Hepatic stellate cell (primary cell): ENCODE results near the gene PSMB11.

Experiments
- DNase-seq: peaks from one replicate; pipeline ENCODE4 v3.0.0; 2011; ENCODE audit warnings: low spot score

The PSMB11 gene

GRCh38 chr14:23060536-23061260 is 18.7 kb downstream of the PSMB11 start:
- no peak for DNase-seq

- DNase-seq: peak; percentile 95
Observed at GRCh38 chr14:23062002-23062401, 20.0 kb downstream of the PSMB11 start.

GRCh38 chr14:23063601-23064000 is 21.6 kb downstream of the PSMB11 start:
- no peak for DNase-seq

GRCh38 chr14:23066368-23066767 is 24.4 kb downstream of the PSMB11 start:
- DNase-seq: no peak

GRCh38 chr14:23066855-23067744 is 25.1 kb downstream of the PSMB11 start:
- DNase-seq: no peak

GRCh38 chr14:23067847-23068788 is 26.1 kb downstream of the PSMB11 start:
- no peak for DNase-seq

- peak; percentile 89 for DNase-seq
Observed at GRCh38 chr14:23068789-23069412, 26.9 kb downstream of the PSMB11 start.

GRCh38 chr14:23069413-23069806 is 27.4 kb downstream of the PSMB11 start:
- no peak for DNase-seq

- no peak for DNase-seq
Observed at GRCh38 chr14:23070262-23071129, 28.5 kb downstream of the PSMB11 start.

DNA sequence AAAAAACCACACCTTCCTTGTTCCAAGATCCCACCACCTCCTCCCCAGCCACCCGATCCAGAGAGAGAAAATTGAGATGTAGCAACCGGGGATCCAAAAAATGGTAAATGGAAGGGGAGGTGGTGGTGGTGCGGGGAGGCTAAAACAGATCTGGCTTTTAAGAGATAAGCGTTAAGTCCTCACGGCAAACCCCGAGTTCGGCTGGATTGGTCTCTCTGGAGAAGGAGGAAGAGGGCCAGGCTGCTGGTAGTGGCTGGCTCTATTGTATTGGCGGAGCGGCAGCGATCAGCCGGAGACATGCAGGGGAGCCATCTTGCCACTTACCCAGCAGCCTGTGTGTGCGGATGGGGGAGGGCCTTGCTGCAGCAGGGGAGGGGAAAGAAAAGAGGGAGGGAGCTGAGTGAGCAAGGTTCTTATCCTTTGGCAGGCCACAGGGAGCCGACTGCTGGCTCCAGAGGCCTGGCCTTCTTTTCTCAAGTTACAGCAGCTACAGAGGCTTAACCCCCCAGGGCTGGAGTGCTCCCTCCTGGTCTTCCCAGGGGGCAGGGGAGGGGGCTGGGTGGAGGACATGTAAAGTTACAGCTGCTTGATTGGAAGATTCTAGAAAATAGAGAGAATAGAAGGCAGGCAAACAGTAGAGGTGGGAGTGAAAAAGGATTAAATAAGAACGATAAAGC is 29.4 kb downstream of the PSMB11 start:
- peak; percentile 91 for DNase-seq

DNA sequence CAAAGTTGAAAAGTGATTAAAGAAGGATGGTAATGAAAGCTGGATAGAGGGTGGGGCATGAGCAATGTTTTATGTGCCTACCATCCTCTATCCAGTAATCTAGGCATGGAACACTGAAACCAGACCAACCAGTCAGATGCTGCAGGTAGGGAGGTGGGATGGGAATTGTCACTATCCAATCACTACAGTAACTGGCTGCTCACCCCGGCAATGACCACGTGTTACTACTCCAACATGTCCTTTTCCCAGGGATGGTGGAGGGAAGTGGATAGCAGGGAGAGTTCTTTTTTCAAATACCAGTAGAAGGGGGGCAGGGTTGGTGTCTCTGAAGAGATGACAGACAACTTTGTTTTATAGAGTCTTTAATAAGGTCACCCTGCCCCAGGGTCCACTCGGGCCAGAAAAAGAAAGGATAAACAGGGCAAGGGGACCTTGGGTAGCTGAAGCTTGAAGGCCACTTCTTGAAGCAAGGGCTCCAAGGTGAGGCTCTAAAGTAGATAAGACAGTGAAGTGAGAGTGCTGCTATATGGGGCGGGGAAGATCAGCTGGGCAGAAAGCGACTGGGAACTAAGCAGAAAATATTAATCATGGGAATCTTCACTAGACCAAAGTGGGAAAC is 30.0 kb downstream of the PSMB11 start:
- DNase-seq: no peak

DNA sequence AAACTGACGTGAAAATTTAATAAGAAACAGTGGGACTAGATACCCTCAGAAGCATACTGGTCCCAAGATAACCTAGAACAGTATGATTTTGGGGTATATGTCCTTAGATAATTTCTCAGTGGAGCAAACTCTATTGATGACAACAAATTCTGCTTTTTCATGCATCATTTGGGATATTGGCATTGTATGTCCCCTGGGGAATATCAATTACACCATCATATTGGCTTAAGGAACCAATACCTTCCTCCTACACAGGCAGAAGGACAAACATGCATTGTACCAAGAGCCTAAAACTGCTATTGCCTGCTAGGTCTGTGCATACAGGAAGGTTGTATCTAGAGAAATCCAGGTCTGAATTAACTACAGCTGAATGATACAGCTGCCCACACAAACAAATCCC is 32.9 kb downstream of the PSMB11 start:
- no peak for DNase-seq

GRCh38 chr14:23076785-23077408 is 34.9 kb downstream of the PSMB11 start:
- no peak for DNase-seq

- DNase-seq: no peak
Observed at GRCh38 chr14:23077962-23078361, 36.0 kb downstream of the PSMB11 start.

DNA sequence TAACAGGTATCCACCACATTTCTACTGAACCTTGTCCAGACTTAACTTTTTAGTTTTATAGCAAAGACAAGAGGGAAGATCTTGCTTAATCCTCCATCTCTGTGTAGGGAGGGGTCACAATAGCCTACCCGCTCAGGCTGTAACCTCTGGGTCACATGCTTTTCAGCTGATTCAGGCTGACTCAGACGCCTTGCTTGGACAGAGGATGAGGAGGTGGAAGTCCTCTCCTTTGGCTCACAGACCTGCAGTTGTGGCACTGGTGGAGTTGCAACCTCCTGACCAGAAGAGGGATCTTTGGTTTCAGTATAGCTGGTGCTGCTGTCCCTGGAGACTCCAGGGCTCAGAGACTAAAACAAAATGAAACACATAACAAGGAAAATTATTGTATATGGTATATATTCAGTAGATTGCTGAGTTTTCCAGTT is 36.7 kb downstream of the PSMB11 start:
- peak; percentile 81 for DNase-seq

DNA sequence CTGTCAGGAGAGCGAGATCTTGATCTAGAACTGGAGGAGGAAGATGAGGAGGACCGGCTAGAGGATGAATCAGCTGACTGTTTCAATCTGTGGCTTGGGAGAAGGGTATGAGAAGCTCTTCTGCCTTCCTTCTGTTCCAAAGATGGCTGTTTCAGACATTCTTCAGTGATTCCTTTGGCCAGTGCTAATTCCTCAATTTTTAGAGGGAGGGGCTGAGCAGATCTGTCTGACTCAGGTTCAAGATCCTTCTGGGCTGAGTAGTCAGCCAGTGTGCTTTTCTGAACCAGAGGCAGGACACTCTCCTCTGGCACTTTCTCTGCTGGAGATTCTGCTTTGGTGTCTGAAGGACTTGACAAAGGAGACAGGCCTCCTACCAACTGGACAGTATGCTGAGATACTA is 37.7 kb downstream of the PSMB11 start:
- no peak for DNase-seq

DNA sequence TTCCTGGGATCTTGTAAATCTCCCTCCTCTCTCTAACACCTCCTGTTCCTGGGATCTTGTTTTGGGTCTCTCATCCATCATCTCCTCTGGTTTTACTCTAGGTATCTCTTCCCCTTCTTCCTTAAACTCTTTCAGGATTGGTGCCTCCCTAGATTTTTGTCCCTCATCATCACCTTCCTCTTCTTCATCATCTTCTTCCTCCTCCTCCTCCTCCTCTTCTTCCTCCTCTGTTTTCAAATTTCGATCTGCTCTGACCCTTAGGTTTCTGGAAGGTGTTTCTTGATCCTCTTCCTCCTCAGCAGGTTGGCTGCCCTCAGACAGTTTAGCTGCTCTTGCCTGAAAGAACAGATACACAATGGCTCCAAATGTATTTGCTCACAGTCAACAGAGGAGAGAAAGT is 38.5 kb downstream of the PSMB11 start:
- no peak for DNase-seq

DNA sequence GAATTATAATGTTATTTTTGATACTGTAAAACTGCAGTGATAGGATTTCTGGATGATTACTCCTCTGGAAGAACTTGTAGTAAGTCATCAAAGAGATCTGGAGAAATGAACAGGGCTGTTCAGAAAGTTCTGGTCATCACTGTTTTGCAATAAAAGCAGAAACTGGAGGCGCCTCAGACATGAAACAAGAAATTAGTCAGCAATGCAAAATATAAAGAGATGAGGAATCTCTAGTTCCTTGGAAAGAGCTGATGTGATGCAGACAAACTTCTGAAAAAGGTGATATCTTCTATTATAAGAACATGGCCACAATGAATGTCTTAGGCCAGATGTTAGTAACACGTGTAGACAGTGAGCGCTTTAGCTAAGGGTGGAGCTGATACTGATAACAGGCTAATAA is 43.4 kb downstream of the PSMB11 start:
- DNase-seq: no peak

DNA sequence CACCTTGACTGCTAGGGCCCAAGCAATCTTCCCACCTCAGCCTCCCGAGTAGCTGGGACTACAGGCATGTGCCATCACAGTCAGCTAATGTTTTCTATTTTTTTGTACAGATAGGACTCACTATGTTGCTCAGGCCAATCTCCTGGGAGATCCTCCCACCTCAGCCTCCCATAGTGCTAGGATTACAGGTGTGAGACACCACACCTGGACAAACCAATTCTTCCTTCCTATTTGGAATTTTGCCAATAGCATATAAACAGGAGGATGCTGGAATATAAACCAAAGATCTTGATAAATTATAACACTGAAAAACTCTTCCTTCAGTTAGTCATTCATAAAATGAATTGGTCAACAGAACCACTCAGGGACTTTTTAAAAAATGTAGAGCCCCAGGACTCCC is 44.6 kb downstream of the PSMB11 start:
- no peak for DNase-seq
